Measurements from ENCODE around the gene YPEL5. TPM values are rescaled to one million over a fixed set of nuclear protein-coding genes. Genes with fewer than 3 reads are reported as not detected.

YPEL5 gene
- total and polyA plus RNA-seq, 12 donors, result 35.5 to 88.8 (median 68.3) TPM

GRCh38 chr2:30208453-30208852 lies 61.6 kb downstream of the YPEL5 start:
- DNase-seq, result peak; percentile 46 to 75
- H3K36me3 ChIP-seq, result no peaks in the 10 kb centered on the region
- TF ChIP-seq CTCF (IDR thresholded peaks at IDR 0.05), result peak; percentile 83 to 95 (median 91)
- WGBS, 2 donors, result 0% methylated on average over 2 of the region's 2 CpGs
- no peaks in the 10 kb centered on the region for H3K9me3 ChIP-seq
- no peak overlapping the region for H3K4me3 ChIP-seq
- H3K4me1 ChIP-seq, result peaks cover 2 to 20% (median 8%) of the 10 kb centered on the region in 9 donors
- peak overlapping the region in 3 of 10 donors; percentile 4 to 45 (median 10) for H3K27ac ChIP-seq
- ATAC-seq, result peak; percentile 75 to 95 (median 92)
- intact Hi-C loops (cut with DNase I), result loop anchor here in 9 of 10 donors (1.0 to 10.0 kb wide), 8 partner anchors 36 to 499 kb away; no protein-coding TSS in a partner anchor
- no peaks in the 10 kb centered on the region for H3K27me3 ChIP-seq

DNA sequence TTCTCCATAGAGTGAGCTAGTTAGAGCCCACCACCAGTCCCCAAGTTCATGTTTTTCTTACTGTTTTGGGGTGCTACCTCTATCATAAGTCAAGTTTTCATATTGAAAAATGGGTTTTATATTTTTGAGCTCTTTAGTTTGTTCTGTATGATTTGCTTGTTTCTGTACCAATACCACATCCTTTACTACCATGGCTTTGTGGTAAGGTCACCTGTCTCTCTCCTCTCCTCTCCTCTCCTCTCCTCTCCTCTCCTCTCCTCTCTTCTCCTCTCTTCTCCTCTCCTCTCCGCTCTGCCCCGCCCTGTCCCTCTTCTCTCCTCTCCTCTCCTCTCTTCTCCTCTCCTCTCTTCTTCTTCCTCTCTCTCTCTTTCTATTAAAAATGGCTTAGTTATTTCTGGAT lies 62.4 kb downstream of the YPEL5 start:
- H3K4me3 ChIP-seq, result no peak overlapping the region
- peak overlapping the region in 2 of 10 donors; percentile 4 to 45 for H3K27ac ChIP-seq
- no peaks in the 10 kb centered on the region for H3K9me3 ChIP-seq
- ATAC-seq, result no peak
- H3K27me3 ChIP-seq, result no peaks in the 10 kb centered on the region
- no peak for TF ChIP-seq CTCF (IDR thresholded peaks at IDR 0.05)
- intact Hi-C loops (cut with DNase I), result loop anchor here in 7 of 10 donors (2.0 to 10.0 kb wide), 7 partner anchors 37 to 498 kb away; no protein-coding TSS in a partner anchor
- WGBS, 2 donors, result 80% methylated on average over 1 of the region's 2 CpGs; no CpG with 5 or more reads in 1 of the 2 donors
- peaks cover 3 to 26% (median 8%) of the 10 kb centered on the region in 9 donors for H3K4me1 ChIP-seq
- H3K36me3 ChIP-seq, result no peaks in the 10 kb centered on the region
- no peak for DNase-seq

Other genes starting within 250 kb of the YPEL5 start
- under 1 TPM in 4 of 10 donors, not detected in 6; 0.05 to 0.24 (median 0.09) TPM for gene ALK, start 225.4 kb upstream of the YPEL5 start, total RNA-seq
- under 1 TPM in 1 of 2 donors, not detected in 1; 0.01 TPM for gene ALK, start 225.4 kb upstream of the YPEL5 start, polyA plus RNA-seq
- gene LBH, start 84.5 kb downstream of the YPEL5 start, total RNA-seq, result 100 to 1,000 TPM; 110 to 204 (median 156) TPM
- gene LBH, start 84.5 kb downstream of the YPEL5 start, polyA plus RNA-seq, result 10 to 100 TPM; 35.9 to 84.8 TPM

Data from heart right ventricle (tissue), 16 donors.